HEK293T (cell line): ENCODE measurements around the gene FJX1.

Experiments
- CTCF ChIA-PET: fragments of 350-600 bp; formaldehyde crosslinking; extraction: SDS; loops from one replicate; lab custom pipeline; 2021; ENCODE audit warnings: antibody characterized with exemption, inconsistent platforms; lab: Yijun Ruan, JAX
- POLR2A ChIA-PET: fragments of 350-600 bp; formaldehyde crosslinking; extraction: SDS; loops from one replicate; lab custom pipeline; 2020; ENCODE audit warnings: antibody characterized with exemption, inconsistent platforms; lab: Yijun Ruan, JAX
- DNase-seq: peaks from one replicate; pipeline ENCODE4 v3.0.0; 2012; ENCODE audit warnings: mixed read lengths; ENCODE audit errors: extremely low spot score
- ARNT ChIP-seq: fragments of 450-650 bp; IDR thresholded peaks from 2 replicates; pipeline ENCODE4 v1.6.1; 2017; ENCODE audit warnings: mild to moderate bottlenecking
- BHLHE40 ChIP-seq: fragments of 450-650 bp; IDR thresholded peaks from 2 replicates; pipeline ENCODE4 v1.6.1; 2016; ENCODE audit warnings: mild to moderate bottlenecking, moderate library complexity, borderline replicate concordance
- CTBP1 ChIP-seq: fragments of 450-650 bp; IDR thresholded peaks from 2 replicates; pipeline ENCODE4 v1.6.1; 2016; ENCODE audit warnings: borderline replicate concordance
- ELF4 ChIP-seq: fragments of 450-650 bp; IDR thresholded peaks from 2 replicates; pipeline ENCODE4 v1.6.1; 2017; ENCODE audit warnings: antibody characterized with exemption
- FOXA1 ChIP-seq: fragments of 450-650 bp; IDR thresholded peaks from 2 replicates; pipeline ENCODE4 v1.6.1; 2016; ENCODE audit warnings: mild to moderate bottlenecking
- FOXK2 ChIP-seq: fragments of 450-650 bp; IDR thresholded peaks from 2 replicates; pipeline ENCODE4 v1.6.1; 2016; ENCODE audit warnings: mild to moderate bottlenecking
- FOXM1 ChIP-seq: fragments of 450-650 bp; IDR thresholded peaks from 2 replicates; pipeline ENCODE4 v1.6.1; 2017; ENCODE audit warnings: mild to moderate bottlenecking, borderline replicate concordance
- HDGF ChIP-seq: fragments of 450-650 bp; IDR thresholded peaks from 2 replicates; pipeline ENCODE4 v1.6.1; 2017; ENCODE audit warnings: antibody characterized with exemption, borderline replicate concordance
- L3MBTL2 ChIP-seq: fragments of 450-650 bp; conservative IDR thresholded peaks from 2 replicates; pipeline ENCODE4 v1.6.1; 2016; ENCODE audit warnings: mild to moderate bottlenecking
- LEF1 ChIP-seq: fragments of 450-650 bp; IDR thresholded peaks from 2 replicates; pipeline ENCODE4 v1.6.1; 2017; ENCODE audit warnings: mild to moderate bottlenecking, borderline replicate concordance
- NFRKB ChIP-seq: fragments of 450-650 bp; IDR thresholded peaks from 2 replicates; pipeline ENCODE4 v1.6.1; 2016; ENCODE audit warnings: mild to moderate bottlenecking, moderate library complexity
- SP1 ChIP-seq: fragments of 450-650 bp; IDR thresholded peaks from 2 replicates; pipeline ENCODE4 v1.6.1; 2017
- SUZ12 ChIP-seq: fragments of 450-650 bp; IDR thresholded peaks from 2 replicates; pipeline ENCODE4 v1.6.1; 2016; ENCODE audit warnings: mild to moderate bottlenecking
- TARDBP ChIP-seq: fragments of 450-650 bp; IDR thresholded peaks from 2 replicates; pipeline ENCODE4 v1.6.1; 2016
- ZNF384 ChIP-seq: fragments of 450-650 bp; IDR thresholded peaks from 2 replicates; pipeline ENCODE4 v1.6.1; 2016
- TF ChIP-seq, protein P1 (sequence below): fragments of 450-650 bp; IDR thresholded peaks from 2 replicates; pipeline ENCODE4 v1.6.1; 2016

FJX1 gene

DNA sequence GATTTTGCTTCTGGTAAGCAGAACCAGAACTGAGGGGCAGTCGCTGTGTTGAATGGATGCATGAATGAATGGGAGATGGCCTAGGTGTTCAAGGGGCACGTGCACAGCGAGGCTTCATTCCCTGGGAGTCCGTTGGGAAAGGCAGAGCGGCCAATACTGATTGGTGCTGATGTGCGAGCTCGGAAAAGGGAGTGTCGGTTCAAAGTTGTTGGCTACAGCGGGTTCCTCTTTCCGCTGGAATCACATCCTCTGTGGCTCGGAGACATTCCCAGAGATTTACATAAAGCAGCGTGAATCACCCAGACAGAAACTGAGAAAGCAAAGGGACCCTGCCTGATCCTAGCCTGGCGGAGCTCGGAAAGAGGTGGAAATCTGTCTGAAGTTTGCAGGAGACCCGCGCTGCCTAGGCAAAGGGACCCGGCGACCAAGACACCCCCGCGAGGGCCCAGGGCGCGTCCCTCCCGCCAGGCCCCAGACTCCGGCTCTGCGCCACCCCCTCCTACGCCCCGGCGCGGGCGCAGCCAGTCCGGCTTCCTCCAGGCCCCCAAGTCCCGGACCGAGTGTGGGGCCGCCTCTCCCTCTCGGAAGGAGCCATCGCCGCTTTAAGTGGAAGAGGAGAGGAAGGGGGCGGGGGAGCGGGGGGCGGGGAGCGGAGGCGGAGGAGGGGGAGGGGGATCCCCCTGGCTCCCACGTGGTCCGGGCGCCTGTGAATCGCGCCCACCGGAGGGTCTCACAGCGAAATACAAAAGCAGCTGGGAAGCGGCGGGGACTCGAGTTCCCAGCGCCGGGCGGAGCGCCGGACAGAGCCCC is at the start of gene FJX1:
FJX1 (plus strand) TSS at position 774 of the 810 bp plus-strand sequence. CDS start 177 bp downstream, outside the sequence.
- POLR2A ChIA-PET, result interaction anchor here (0.7 to 3.2 kb wide), 8 partner anchors 11 to 641 kb away, joined by 3 to 21 read pairs (median 4); partner anchors contain the start of genes PAMR1 and TRIM44
- DNase-seq, result peak; percentile 74
- TF ChIP-seq FOXK2, result no peak
- peak; percentile 95 for TF ChIP-seq L3MBTL2
- CTCF ChIA-PET, result interaction anchor here (0.6 to 1.0 kb wide), 2 partner anchors 204 to 236 kb away, joined by 3 to 4 read pairs; no protein-coding TSS in a partner anchor

- TF ChIP-seq HDGF, result no peak
- TF ChIP-seq, protein P1, sequence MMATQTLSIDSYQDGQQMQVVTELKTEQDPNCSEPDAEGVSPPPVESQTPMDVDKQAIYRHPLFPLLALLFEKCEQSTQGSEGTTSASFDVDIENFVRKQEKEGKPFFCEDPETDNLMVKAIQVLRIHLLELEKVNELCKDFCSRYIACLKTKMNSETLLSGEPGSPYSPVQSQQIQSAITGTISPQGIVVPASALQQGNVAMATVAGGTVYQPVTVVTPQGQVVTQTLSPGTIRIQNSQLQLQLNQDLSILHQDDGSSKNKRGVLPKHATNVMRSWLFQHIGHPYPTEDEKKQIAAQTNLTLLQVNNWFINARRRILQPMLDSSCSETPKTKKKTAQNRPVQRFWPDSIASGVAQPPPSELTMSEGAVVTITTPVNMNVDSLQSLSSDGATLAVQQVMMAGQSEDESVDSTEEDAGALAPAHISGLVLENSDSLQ, result no peak
- no peak for TF ChIP-seq SP1
- TF ChIP-seq LEF1, result no peak
- no peak for TF ChIP-seq TARDBP
- no peak for TF ChIP-seq BHLHE40
- no peak for TF ChIP-seq L3MBTL2
- no peak for TF ChIP-seq ARNT
- TF ChIP-seq FOXK2, result no peak
- no peak for TF ChIP-seq ZNF384
- no peak for TF ChIP-seq FOXA1
- no peak for TF ChIP-seq FOXM1
- no peak for TF ChIP-seq ELF4
- TF ChIP-seq SUZ12, result no peak
- no peak for TF ChIP-seq CTBP1
- TF ChIP-seq NFRKB, result no peak
- CTCF ChIA-PET, result no interaction called here
- POLR2A ChIA-PET, result no interaction called here
- no peak for DNase-seq
Observed at GRCh38 chr11:35571696-35572095, 46.6 kb upstream of the FJX1 start.

DNA sequence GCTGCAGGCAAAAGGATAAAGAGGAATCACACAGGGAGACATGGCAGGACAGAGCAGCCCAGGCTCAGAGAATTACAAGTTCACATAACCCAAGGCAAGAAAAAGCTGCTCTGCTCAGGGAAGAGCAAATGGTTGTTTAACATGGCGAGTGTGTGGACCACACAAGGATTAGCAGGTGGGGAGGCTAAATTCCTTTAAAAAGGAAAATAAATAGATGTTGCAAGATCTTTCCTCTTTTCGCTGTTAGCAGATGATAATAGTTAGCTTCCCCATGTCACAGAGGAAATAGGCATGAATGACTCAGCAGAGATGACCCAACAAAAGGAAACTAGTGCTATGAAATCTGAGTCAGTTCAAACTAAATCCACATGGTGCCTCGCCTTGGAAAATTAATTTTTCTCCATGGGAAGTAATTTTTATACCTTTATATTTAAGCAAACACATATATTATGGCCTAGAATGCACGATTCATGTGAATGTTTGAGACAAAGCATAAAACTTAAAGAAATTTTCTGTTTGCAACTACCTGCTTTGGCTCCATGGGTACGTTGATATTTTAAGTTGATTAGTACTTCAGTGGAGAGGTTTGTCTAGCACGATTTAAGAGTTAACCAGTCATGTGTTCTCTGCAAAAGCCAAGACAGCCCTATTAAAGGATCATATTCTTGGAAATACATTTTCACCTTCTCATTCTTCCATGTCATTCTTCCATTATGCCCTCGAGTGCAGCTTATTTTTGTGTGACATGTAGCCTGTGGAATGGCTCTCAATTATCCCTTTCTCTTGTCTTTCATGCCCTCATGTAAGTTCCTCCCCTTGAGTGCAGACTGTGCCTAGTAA is 38.5 kb upstream of the FJX1 start:
- ChIA-PET POLR2A (no interaction called here), CTCF (no interaction called here)
- TF ChIP-seq ZNF384 (no peak), FOXM1 (no peak), CTBP1 (no peak), SUZ12 (no peak), L3MBTL2 (no peak)

GRCh38 chr11:35580397-35580781 is 37.9 kb upstream of the FJX1 start:
- no peak for DNase-seq
- TF ChIP-seq FOXM1, result no peak
- TF ChIP-seq FOXA1, result no peak
- TF ChIP-seq CTBP1, result no peak
- no peak for TF ChIP-seq TARDBP
- no peak for TF ChIP-seq LEF1
- CTCF ChIA-PET, result no interaction called here
- POLR2A ChIA-PET, result no interaction called here

More for the DNA sequence above, 38.5 kb upstream of the FJX1 start:
- no peak for DNase-seq

DNA sequence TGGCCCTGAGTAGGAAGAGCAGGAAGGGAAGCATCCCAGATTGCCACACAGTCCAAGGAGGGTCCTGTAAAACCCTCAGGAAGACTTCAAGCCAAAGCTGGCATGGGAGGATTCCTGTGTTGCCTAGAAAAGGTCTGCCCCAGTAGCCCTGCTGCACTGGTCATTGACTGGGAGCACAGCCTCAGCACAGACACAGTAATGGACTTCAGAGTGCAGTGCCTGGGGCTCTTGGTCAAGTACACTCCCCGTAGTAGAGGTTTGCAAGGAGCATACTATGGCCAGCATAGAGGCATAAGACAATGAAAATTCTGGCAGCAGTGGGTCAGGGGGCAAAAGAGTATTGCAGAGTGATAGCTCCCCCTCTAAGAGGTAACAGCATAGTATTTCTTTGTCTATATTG is 36.2 kb upstream of the FJX1 start:
- no peak for TF ChIP-seq SUZ12
- TF ChIP-seq, protein P1, result no peak
- TF ChIP-seq L3MBTL2, result no peak
- no peak for TF ChIP-seq FOXK2
- no peak for TF ChIP-seq ELF4
- TF ChIP-seq ZNF384, result no peak
- no peak for TF ChIP-seq HDGF
- no peak for TF ChIP-seq TARDBP
- TF ChIP-seq FOXM1, result no peak
- no peak for TF ChIP-seq ARNT
- no peak for TF ChIP-seq LEF1
- TF ChIP-seq CTBP1, result no peak
- TF ChIP-seq BHLHE40, result no peak
- no peak for TF ChIP-seq SP1
- no peak for TF ChIP-seq NFRKB
- TF ChIP-seq FOXA1, result no peak
- ChIA-PET CTCF (no interaction called here), POLR2A (no interaction called here)
- DNase-seq, result no peak

- ChIA-PET POLR2A (no interaction called here), CTCF (no interaction called here)
- no peak for DNase-seq
- TF ChIP-seq ARNT (no peak), NFRKB (no peak), ZNF384 (no peak), ELF4 (no peak), FOXK2 (no peak), SUZ12 (no peak), FOXA1 (no peak), FOXM1 (no peak), BHLHE40 (no peak), L3MBTL2 (no peak), HDGF (no peak), SP1 (no peak), TARDBP (no peak), CTBP1 (no peak), LEF1 (no peak)
- TF ChIP-seq, protein P1, result no peak
Observed at GRCh38 chr11:35583126-35583525, 35.1 kb upstream of the FJX1 start.
